Urinary bladder (tissue), 4 donors: Measurements from ENCODE around the gene ART3. TPM values are rescaled to one million over a fixed set of nuclear protein-coding genes. Genes with fewer than 3 reads are reported as not detected.
"Not testable (repeated sequence)": the region's sequence is repeated elsewhere in the genome, so short reads cannot be mapped to it uniquely, and the experiment has no call there.

ENCODE experiments used
- DNase-seq: peaks from one replicate; pipeline ENCODE4 v3.0.0-alpha.2; 2015; ENCODE audit errors: extremely low spot score
- H3K27ac ChIP-seq: one replicate; pipeline ENCODE4 v1.5.1; 2013; ENCODE audit warnings: low read depth, mild to moderate bottlenecking, moderate library complexity
- H3K36me3 ChIP-seq: one replicate; pipeline ENCODE4 v1.6.1; 2013; ENCODE audit warnings: mild to moderate bottlenecking, moderate library complexity; ENCODE audit not compliant: insufficient read depth
- H3K4me1 ChIP-seq: one replicate; pipeline ENCODE4 v1.6.1; 2013; ENCODE audit warnings: mild to moderate bottlenecking, moderate library complexity; ENCODE audit not compliant: insufficient read depth
- H3K4me3 ChIP-seq: one replicate; pipeline ENCODE4 v1.5.1; 2013; ENCODE audit warnings: low read depth, low read length
- WGBS: extraction: QIAGEN DNeasy Blood & Tissue Kit; methylation state at CpG from one replicate; pipeline ENCODE4 v1.1.7; 2013; 5-methylcytosine and 5-hydroxymethylcytosine counted together
- polyA plus RNA-seq: library from polyadenylated mRNA; stranded (reverse); fragments of 200-250 nt; gene quantifications from one replicate; pipeline ENCODE4 v1.2.3, GENCODE V29; 2013
- total RNA-seq: library from RNA; depleted of rRNA; stranded (reverse); fragments of >200 nt; gene quantifications from one replicate; pipeline ENCODE4 v1.2.3, GENCODE V29; 2014
- donor health status: healthy with polysubstance abuse.
- donor health status: healthy.

Gene ART3
- 1.1 TPM for total RNA-seq
- polyA plus RNA-seq = 1.0 TPM

- H3K27ac ChIP-seq = no peak within 1 kb of the TSS
- no peak within 1 kb of the TSS for H3K4me3 ChIP-seq
- no peaks in the 10 kb centered on the region for H3K4me1 ChIP-seq
- no peak for DNase-seq
- H3K36me3 ChIP-seq = no peaks in the 10 kb centered on the region
- WGBS = 24% methylated on average over 1 of the region's 1 CpG
Measured at GRCh38 chr4:76074468-76074867, at the start of gene ART3. TSS of gene ART3 (plus strand) at chr4:76074709. CDS start at chr4:76075890, 1,181 bp downstream.

GRCh38 chr4:76028350-76028765 lies 46.2 kb upstream of the ART3 start:
- H3K27ac ChIP-seq = no peak overlapping the region
- no peaks in the 10 kb centered on the region for H3K4me1 ChIP-seq
- no peak overlapping the region for H3K4me3 ChIP-seq
- H3K36me3 ChIP-seq = no peaks in the 10 kb centered on the region
- DNase-seq = no peak
- 10% methylated on average over 6 of the region's 6 CpGs for WGBS

GRCh38 chr4:76029300-76029699 lies 45.2 kb upstream of the ART3 start:
- Histone ChIP-seq H3K36me3 (no peaks in the 10 kb centered on the region), H3K4me1 (no peaks in the 10 kb centered on the region), H3K27ac (no peak overlapping the region), H3K4me3 (no peak overlapping the region)
- WGBS = 73% methylated on average over 2 of the region's 2 CpGs
- DNase-seq = no peak

GRCh38 chr4:76035141-76035540 lies 39.4 kb upstream of the ART3 start:
- H3K36me3 ChIP-seq = no peaks in the 10 kb centered on the region
- no peaks in the 10 kb centered on the region for H3K4me1 ChIP-seq
- no peak overlapping the region for H3K27ac ChIP-seq
- DNase-seq = no peak
- WGBS = 31% methylated on average over 3 of the region's 3 CpGs
- no peak overlapping the region for H3K4me3 ChIP-seq

- no peak for DNase-seq
- no peaks in the 10 kb centered on the region for H3K36me3 ChIP-seq
- H3K4me3 ChIP-seq = no peak within 1 kb of the TSS
- no peak within 1 kb of the TSS for H3K27ac ChIP-seq
- WGBS = 90% methylated on average over 2 of the region's 2 CpGs
- H3K4me1 ChIP-seq = no peaks in the 10 kb centered on the region
Measured at GRCh38 chr4:76035799-76036380, 38.6 kb upstream of the ART3 start, which contains the start of gene CXCL11. TSS of gene CXCL11 (minus strand) at chr4:76036070. CDS start at chr4:76035987, 83 bp downstream.

GRCh38 chr4:76036855-76037254 lies 37.7 kb upstream of the ART3 start:
- no peaks in the 10 kb centered on the region for H3K36me3 ChIP-seq
- no peak for DNase-seq
- no peaks in the 10 kb centered on the region for H3K4me1 ChIP-seq
- no peak overlapping the region for H3K27ac ChIP-seq
- no peak overlapping the region for H3K4me3 ChIP-seq
- WGBS = 82% methylated on average over 3 of the region's 3 CpGs

- not testable (repeated sequence) for H3K36me3 ChIP-seq, H3K27ac ChIP-seq, DNase-seq, H3K4me3 ChIP-seq, H3K4me1 ChIP-seq
- WGBS = 64% methylated on average over 17 of the region's 18 CpGs
Measured at GRCh38 chr4:76042241-76042998, 32.1 kb upstream of the ART3 start.

- DNase-seq, H3K27ac ChIP-seq, H3K36me3 ChIP-seq: not testable (repeated sequence)
Measured at GRCh38 chr4:76043306-76043705, 31.2 kb upstream of the ART3 start.

GRCh38 chr4:76044686-76045085 lies 29.8 kb upstream of the ART3 start:
- not testable (repeated sequence) for H3K27ac ChIP-seq, DNase-seq, H3K4me1 ChIP-seq, H3K4me3 ChIP-seq, H3K36me3 ChIP-seq
- 83% methylated on average over 4 of the region's 4 CpGs for WGBS

More at GRCh38 chr4:76043306-76043705, 31.2 kb upstream of the ART3 start:
- not testable (repeated sequence) for H3K4me3 ChIP-seq, H3K4me1 ChIP-seq
- WGBS = 96% methylated on average over 16 of the region's 18 CpGs

- H3K4me3 ChIP-seq, H3K36me3 ChIP-seq, H3K4me1 ChIP-seq, DNase-seq, H3K27ac ChIP-seq: not testable (repeated sequence)
- 78% methylated on average over 17 of the region's 17 CpGs for WGBS
Measured at GRCh38 chr4:76049860-76050416, 24.6 kb upstream of the ART3 start.

GRCh38 chr4:76050560-76051050 lies 23.9 kb upstream of the ART3 start:
- not testable (repeated sequence) for H3K4me3 ChIP-seq, DNase-seq, H3K36me3 ChIP-seq, H3K4me1 ChIP-seq, H3K27ac ChIP-seq
- 83% methylated on average over 27 of the region's 27 CpGs for WGBS

- H3K36me3 ChIP-seq = no peaks in the 10 kb centered on the region
- no peak overlapping the region for H3K27ac ChIP-seq
- no peak for DNase-seq
- no peak overlapping the region for H3K4me3 ChIP-seq
- 15% methylated on average over 4 of the region's 4 CpGs for WGBS
- no peaks in the 10 kb centered on the region for H3K4me1 ChIP-seq
Measured at GRCh38 chr4:76053730-76054129, 20.8 kb upstream of the ART3 start.

GRCh38 chr4:76055016-76055415 lies 19.5 kb upstream of the ART3 start:
- Histone ChIP-seq H3K27ac (no peak overlapping the region), H3K4me1 (no peaks in the 10 kb centered on the region), H3K4me3 (no peak overlapping the region), H3K36me3 (no peaks in the 10 kb centered on the region)
- 71% methylated on average over 2 of the region's 2 CpGs for WGBS
- DNase-seq = no peak

- no peaks in the 10 kb centered on the region for H3K36me3 ChIP-seq
Measured at GRCh38 chr4:76055421-76055820, 19.1 kb upstream of the ART3 start.

More at GRCh38 chr4:76055421-76055820, 19.1 kb upstream of the ART3 start:
- WGBS = 53% methylated on average over 2 of the region's 2 CpGs
- no peaks in the 10 kb centered on the region for H3K4me1 ChIP-seq
- H3K27ac ChIP-seq = no peak overlapping the region
- DNase-seq = no peak
- H3K4me3 ChIP-seq = no peak overlapping the region
